Gastrocnemius medialis (tissue), 4 donors: Measurements from ENCODE around the gene LNPEP.

Experiments used
- POLR2A ChIP-seq, 2 donors: fragments of 450-650 bp; IDR thresholded peaks; one replicate each; pipeline ENCODE4 v1.6.1; 2017; ENCODE audit warnings: antibody characterized with exemption in 2 of 2, mild to moderate bottlenecking in 2 of 2, moderate library complexity in 2 of 2
- TF ChIP-seq, protein P1 (sequence below), 5 experiments: fragments of 450-650 bp in 3 of 5; fragments of 200-600 bp in 2 of 5; sonication (generic) in 2 of 5; IDR thresholded peaks in 4 of 5; conservative IDR thresholded peaks in 1 of 5; 1 replicate in 4 of 5; 2 replicates in 1 of 5; pipeline ENCODE4 v1.5.1; 2016 to 2019; ENCODE audit warnings: antibody characterized with exemption in 5 of 5, mild to moderate bottlenecking in 3 of 5, moderate library complexity in 3 of 5

DNA sequence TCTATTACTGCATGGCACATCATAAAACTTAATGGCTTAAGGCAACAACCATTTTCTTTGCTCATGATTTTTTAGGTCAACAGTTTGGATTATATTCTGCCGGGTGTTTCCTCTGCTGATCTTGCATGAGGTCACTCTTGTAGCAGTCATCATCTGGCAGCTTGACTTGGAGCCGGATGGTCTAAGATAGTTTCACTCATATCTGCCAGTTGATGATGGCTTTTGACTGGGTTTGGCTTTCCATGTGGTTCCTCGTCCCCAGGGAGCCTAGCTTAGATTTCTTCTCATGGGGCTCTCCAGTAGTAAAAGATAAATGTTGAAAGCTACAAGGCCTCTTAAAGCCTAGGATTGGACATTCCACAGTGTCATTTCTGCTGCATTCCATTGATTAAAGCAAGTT is 27.4 kb downstream of the LNPEP start:
- TF ChIP-seq, protein P1, sequence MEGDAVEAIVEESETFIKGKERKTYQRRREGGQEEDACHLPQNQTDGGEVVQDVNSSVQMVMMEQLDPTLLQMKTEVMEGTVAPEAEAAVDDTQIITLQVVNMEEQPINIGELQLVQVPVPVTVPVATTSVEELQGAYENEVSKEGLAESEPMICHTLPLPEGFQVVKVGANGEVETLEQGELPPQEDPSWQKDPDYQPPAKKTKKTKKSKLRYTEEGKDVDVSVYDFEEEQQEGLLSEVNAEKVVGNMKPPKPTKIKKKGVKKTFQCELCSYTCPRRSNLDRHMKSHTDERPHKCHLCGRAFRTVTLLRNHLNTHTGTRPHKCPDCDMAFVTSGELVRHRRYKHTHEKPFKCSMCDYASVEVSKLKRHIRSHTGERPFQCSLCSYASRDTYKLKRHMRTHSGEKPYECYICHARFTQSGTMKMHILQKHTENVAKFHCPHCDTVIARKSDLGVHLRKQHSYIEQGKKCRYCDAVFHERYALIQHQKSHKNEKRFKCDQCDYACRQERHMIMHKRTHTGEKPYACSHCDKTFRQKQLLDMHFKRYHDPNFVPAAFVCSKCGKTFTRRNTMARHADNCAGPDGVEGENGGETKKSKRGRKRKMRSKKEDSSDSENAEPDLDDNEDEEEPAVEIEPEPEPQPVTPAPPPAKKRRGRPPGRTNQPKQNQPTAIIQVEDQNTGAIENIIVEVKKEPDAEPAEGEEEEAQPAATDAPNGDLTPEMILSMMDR (IDR thresholded peaks at IDR 0.05 in 4 of 5, conservative IDR thresholded peaks at IDR 0.05 in 1 of 5) = no peak
- TF ChIP-seq POLR2A (IDR thresholded peaks at IDR 0.05) = no peak
